Fibroblast of peridontal ligament (primary cell): Measurements from ENCODE around the gene MYH15.
"Not testable (repeated sequence)": the region's sequence is repeated elsewhere in the genome, so short reads cannot be mapped to it uniquely, and the experiment has no call there.

ENCODE experiments used
- DNase-seq: peaks from one replicate; pipeline ENCODE4 v3.0.0-alpha.2; 2010; ENCODE audit errors: extremely low read depth

The MYH15 gene

GRCh38 chr3:108388136-108389132 is 122.0 kb downstream of the MYH15 start:
- DNase-seq = peak; percentile 30

DNA sequence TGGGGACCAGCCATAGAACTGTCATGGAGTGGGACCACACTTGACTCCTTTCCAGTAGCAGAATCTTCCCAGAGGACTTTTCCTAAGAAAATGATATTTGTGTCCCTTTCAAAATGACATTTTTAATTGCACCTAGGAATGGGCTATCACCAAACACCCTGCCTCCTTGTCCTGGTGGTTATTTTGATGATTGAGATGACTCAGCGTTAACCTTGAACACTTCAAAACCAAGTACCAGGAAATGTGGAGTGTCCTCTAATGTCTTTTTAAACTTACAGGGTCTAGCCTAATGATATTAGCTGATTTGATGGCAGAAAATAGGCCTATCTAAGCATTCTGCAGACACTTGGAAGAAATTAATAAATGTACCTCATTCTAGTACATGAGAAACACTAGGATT is 123.3 kb downstream of the MYH15 start:
- DNase-seq = no peak

- DNase-seq = no peak
Observed at GRCh38 chr3:108383306-108383705, 127.1 kb downstream of the MYH15 start.

DNA sequence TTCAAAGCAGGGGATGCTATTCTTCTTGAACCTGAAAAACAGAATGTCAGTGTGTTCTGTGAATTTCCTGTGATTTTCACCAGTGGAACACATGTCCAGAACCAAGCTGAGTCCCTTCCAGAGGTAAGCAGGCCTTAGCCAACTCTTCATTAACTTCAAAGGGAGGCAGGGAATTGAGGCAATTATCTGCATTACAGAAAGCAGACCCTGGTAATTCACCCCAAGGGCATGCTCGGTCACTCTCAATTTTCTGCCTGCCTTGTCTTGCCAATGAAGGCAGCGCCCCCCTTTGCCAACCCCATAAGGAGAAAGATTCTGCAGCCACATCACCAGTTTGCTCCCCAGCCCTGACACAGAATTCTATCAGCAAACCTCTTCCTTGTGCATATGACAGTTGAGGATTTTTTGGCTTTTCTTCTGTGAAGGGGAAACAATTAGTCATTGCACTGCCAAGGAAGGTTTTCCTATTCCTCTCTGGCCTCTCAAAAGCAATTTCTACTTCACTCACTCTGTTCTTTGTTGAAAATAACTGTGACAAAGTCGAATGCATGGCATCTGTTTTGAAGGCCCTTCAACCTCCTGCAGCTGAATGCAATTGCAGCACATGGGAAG is 128.8 kb downstream of the MYH15 start:
- no peak for DNase-seq

DNA sequence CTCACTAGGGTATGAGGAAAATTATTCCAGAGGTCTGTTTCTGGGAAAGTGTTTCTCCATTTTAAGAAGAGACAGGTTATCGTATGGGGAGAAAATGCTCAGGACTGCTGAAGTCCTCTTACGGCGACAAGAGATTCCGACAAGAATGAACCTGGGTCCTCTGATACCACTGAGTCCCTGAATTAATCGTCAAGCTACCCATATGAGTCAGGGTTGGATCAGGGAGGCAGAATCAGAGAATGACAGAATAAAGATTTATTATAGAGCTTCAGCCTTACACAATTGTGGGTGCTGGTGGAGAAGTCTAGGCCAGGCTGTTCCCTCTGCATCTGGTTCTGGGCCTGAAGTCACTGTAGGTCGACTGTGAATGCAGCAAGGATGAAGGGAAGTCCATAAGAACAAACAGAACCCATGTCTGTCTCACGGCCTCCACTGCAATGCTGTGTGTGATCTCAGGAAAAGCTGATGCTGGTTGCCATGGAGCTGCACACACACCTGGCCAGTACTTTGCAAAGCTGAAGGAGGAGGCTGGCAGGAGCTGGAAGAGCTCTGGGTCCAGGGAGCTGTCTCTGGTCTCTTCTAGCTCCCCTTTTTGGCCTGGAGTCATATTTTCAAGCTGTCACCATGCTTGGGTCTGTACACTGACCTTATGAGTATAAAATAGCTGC is 130.1 kb downstream of the MYH15 start:
- DNase-seq = no peak

- not testable (repeated sequence) for DNase-seq
Observed at GRCh38 chr3:108378952-108379342, 131.4 kb downstream of the MYH15 start.

- DNase-seq = no peak
Observed at GRCh38 chr3:108378153-108378951, 132.0 kb downstream of the MYH15 start.

DNA sequence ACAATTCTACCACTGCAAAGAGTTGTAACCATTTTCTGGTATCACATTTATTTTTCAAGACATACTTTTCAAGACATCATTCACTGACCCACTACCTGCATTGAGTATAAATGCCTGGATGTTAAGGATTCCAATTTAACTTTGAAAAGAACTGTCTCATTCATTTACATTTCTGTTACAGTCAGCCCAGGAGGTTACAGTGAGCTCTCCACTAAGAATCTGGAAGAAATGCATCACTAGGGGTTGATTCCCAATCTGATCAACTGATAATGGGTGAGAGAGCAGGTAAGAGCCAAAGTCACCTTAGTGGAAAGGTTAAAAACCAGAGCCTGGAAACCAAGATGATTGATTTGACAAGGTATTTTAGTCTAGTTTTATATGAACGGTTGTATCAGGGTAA is 133.0 kb downstream of the MYH15 start:
- no peak for DNase-seq

GRCh38 chr3:108376026-108376425 is 134.4 kb downstream of the MYH15 start:
- no peak for DNase-seq

- DNase-seq = no peak
Observed at GRCh38 chr3:108359011-108359410, 151.4 kb downstream of the MYH15 start.

DNA sequence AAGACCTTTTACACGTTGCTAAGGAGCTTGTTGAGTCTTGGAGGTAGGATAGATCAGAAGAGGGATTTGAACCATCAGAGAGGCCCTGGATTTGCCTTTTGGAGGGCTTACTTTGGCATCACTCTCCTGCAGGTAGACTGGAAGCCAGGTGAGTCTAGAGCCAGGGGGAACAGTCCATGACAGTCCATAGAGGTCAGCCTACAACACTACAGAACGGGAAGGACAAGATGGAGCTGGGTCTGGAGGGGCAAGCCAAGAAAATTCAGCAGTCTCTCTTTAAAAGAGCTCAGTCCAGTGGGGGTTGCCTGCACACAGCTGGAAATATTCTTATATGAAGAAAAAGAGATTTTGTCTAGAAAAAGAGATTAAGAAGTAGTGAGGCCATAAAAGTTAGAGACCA is 153.4 kb downstream of the MYH15 start:
- no peak for DNase-seq

DNA sequence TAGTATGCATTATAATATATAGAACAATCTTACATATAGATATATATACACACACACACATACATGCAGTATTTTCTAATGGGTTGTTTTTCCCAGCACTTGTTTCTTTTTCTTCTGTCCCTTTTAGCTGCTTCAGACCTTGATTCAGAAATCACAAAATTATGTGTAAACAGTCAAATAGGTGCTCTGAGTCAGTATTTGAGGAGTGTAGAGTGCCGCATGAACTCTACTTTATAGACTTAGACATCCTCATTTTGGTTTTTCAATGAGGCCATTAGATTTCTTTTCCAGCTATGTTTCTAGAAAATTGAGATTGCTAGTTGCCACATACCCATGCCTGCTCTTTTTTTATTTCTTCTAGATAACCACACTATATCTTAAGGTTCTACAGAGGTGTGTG is 155.8 kb downstream of the MYH15 start:
- no peak for DNase-seq

- DNase-seq = no peak
Observed at GRCh38 chr3:108352176-108352575, 158.2 kb downstream of the MYH15 start.

- DNase-seq = peak; percentile 4
Observed at GRCh38 chr3:108346301-108347227, 163.8 kb downstream of the MYH15 start.

GRCh38 chr3:108345492-108346205 is 164.7 kb downstream of the MYH15 start:
- DNase-seq = no peak

DNA sequence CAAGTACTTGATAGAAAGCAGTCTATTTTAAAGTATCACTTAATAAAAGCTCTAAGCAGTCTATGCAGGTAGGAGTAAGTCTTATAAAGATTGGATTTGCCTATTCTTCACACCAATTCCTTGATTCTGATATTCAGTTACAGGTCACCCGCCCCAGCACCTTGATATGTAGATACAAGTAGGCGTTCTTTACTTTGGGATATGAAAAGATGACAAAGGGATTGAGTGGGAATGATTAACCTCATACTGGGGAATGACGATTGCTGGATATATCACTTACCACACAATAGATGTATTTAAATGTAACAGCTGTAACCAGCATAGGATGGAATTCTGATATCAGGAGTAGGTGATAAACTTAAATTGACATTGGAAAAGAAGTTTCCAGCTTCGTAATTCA is 166.9 kb downstream of the MYH15 start:
- DNase-seq = no peak

DNA sequence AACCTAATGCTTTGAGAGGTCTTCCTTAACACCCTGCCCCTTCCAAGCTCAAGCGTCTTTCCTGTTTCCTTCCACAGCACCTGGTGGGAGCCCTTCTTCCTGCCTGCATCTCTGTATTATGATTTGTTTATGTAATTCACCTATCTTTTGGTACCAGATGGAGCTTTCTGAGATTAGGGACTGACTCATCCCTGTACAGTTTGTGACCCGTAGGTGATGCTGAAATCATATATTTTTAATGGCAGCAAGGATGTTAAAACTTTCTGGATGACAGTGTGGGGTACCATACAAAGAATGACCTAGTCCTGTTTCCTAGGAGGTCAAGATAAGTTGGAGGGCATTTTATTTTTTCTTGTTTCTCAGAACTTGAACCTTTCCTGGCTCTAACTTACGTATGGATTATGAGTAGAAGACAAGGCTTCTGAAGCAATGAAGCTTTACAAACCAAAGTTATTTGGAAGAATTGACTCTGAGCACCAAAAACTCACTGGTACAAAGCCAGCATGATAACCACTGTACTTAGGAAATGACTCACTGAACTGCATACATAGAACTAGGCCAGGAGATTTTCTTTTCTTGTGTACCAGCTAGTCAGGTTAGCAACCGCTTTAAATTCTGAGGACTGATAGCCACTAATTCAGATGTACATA is 167.4 kb downstream of the MYH15 start:
- DNase-seq = peak; percentile 43

GRCh38 chr3:108341911-108342310 is 168.5 kb downstream of the MYH15 start:
- DNase-seq = no peak

GRCh38 chr3:108338901-108339545 is 171.4 kb downstream of the MYH15 start:
- no peak for DNase-seq
